Immature natural killer cell (primary cell): ENCODE results near the gene ST8SIA4. TPM values are rescaled to one million over a fixed set of nuclear protein-coding genes. Genes with fewer than 3 reads are reported as not detected.

ENCODE experiments used
- DNase-seq, 3 donors: peaks; one replicate each; pipeline ENCODE4 v3.0.0; 2022; ENCODE audit warnings: mixed read lengths in 1 of 3
- H3K27ac Mint-ChIP-seq, 6 donors: one replicate each; pipeline ENCODE4 v1.8.0; 2020; ENCODE audit warnings: mixed read lengths in 6 of 6, mild to moderate bottlenecking in 5 of 6, inconsistent platforms in 4 of 6, moderate library complexity in 3 of 6
- H3K27me3 Mint-ChIP-seq, 3 donors: one replicate each; pipeline ENCODE4 v1.8.0; 2020 to 2021; ENCODE audit warnings: low read depth in 3 of 3, mild to moderate bottlenecking in 3 of 3, mixed read lengths in 3 of 3, moderate library complexity in 3 of 3, inconsistent platforms in 1 of 3
- H3K36me3 Mint-ChIP-seq, 3 donors: one replicate each; pipeline ENCODE4 v1.8.0; 2020; ENCODE audit warnings: mixed read lengths in 3 of 3, inconsistent platforms in 2 of 3, mild to moderate bottlenecking in 2 of 3
- H3K4me1 Mint-ChIP-seq, 2 donors: one replicate each; pipeline ENCODE4 v1.8.0; 2020; ENCODE audit warnings: inconsistent platforms in 2 of 2, mild to moderate bottlenecking in 2 of 2, mixed read lengths in 2 of 2, moderate library complexity in 1 of 2
- H3K4me3 Mint-ChIP-seq, 5 donors: one replicate each; pipeline ENCODE4 v1.8.0; 2020; ENCODE audit warnings: mild to moderate bottlenecking in 5 of 5, mixed read lengths in 5 of 5, inconsistent platforms in 3 of 5, moderate library complexity in 3 of 5
- H3K9me3 Mint-ChIP-seq, 6 donors: one replicate each; pipeline ENCODE4 v1.8.0; 2020; ENCODE audit warnings: mild to moderate bottlenecking in 6 of 6, mixed read lengths in 6 of 6, inconsistent platforms in 4 of 6, moderate library complexity in 3 of 6
- polyA plus RNA-seq, 3 donors: library from polyadenylated mRNA; unstranded; fragments of 300-500 nt; fragmentation: Illumina TruSeq; gene quantifications; one replicate each; pipeline ENCODE4 v1.2.3, GENCODE V29; 2021

Gene ST8SIA4
- polyA plus RNA-seq, result 10 to 100 TPM; 15.7 to 19.9 (median 19.2) TPM

- H3K4me1 Mint-ChIP-seq, result peaks cover 52 to 56% of the 10 kb centered on the region in 2 donors
- H3K4me3 Mint-ChIP-seq, result peak within 1 kb of the TSS; percentile 91 to 97 (median 93)
- H3K9me3 Mint-ChIP-seq, result no peaks in the 10 kb centered on the region
- peak; percentile 84 to 88 (median 84) for DNase-seq
- H3K36me3 Mint-ChIP-seq, result peaks cover 0 to 3% (median 0%) of the 10 kb centered on the region in 3 donors
- peaks cover 11 to 21% (median 16%) of the 10 kb centered on the region in 3 donors for H3K27me3 Mint-ChIP-seq
- peak within 1 kb of the TSS; percentile 93 to 99 (median 99) for H3K27ac Mint-ChIP-seq
Observed at GRCh38 chr5:100903039-100903887, at the start of gene ST8SIA4. Gene ST8SIA4 (minus strand): TSS chr5:100903282. CDS start chr5:100902955, 327 bp downstream.

- H3K36me3 Mint-ChIP-seq, result peaks cover 5 to 18% (median 9%) of the 10 kb centered on the region in 3 donors
- no peak overlapping the region for H3K4me3 Mint-ChIP-seq
- no peak for DNase-seq
- H3K9me3 Mint-ChIP-seq, result peaks cover 3 to 21% (median 13%) of the 10 kb centered on the region in 6 donors
- H3K4me1 Mint-ChIP-seq, result no peaks in the 10 kb centered on the region
- H3K27me3 Mint-ChIP-seq, result peaks cover 0 to 3% (median 3%) of the 10 kb centered on the region in 3 donors
- H3K27ac Mint-ChIP-seq, result no peak overlapping the region
Observed at GRCh38 chr5:100950985-100951384, 47.9 kb upstream of the ST8SIA4 start.

GRCh38 chr5:100913298-100913697, 10.2 kb upstream of the ST8SIA4 start:
- Mint-ChIP-seq H3K4me3 (no peak overlapping the region), H3K9me3 (peaks cover 0 to 3% (median 0%) of the 10 kb centered on the region in 6 donors), H3K27me3 (no peaks in the 10 kb centered on the region), H3K36me3 (peaks cover 0 to 6% (median 4%) of the 10 kb centered on the region in 3 donors), H3K27ac (no peak overlapping the region), H3K4me1 (no peaks in the 10 kb centered on the region)
- DNase-seq, result no peak

- no peak for DNase-seq
- Mint-ChIP-seq H3K27ac (no peak overlapping the region), H3K4me1 (peaks cover 15 to 16% of the 10 kb centered on the region in 2 donors), H3K27me3 (peaks cover 0 to 4% (median 2%) of the 10 kb centered on the region in 3 donors), H3K4me3 (no peak overlapping the region), H3K9me3 (no peaks in the 10 kb centered on the region), H3K36me3 (peaks cover 0 to 6% (median 4%) of the 10 kb centered on the region in 3 donors)
Observed at GRCh38 chr5:100909034-100909433, 6.0 kb upstream of the ST8SIA4 start.

GRCh38 chr5:100905259-100905914, 2.3 kb upstream of the ST8SIA4 start:
- no peaks in the 10 kb centered on the region for H3K36me3 Mint-ChIP-seq
- H3K4me1 Mint-ChIP-seq, result peaks cover 31 to 35% of the 10 kb centered on the region in 2 donors
- H3K27ac Mint-ChIP-seq, result peak overlapping the region; percentile 78 to 99 (median 98)
- H3K27me3 Mint-ChIP-seq, result peaks cover 11 to 18% (median 16%) of the 10 kb centered on the region in 3 donors
- peak overlapping the region; percentile 91 to 97 (median 93) for H3K4me3 Mint-ChIP-seq
- no peaks in the 10 kb centered on the region for H3K9me3 Mint-ChIP-seq
- no peak for DNase-seq

- Mint-ChIP-seq H3K9me3 (no peaks in the 10 kb centered on the region), H3K4me3 (peak overlapping the region; percentile 91 to 97 (median 93)), H3K4me1 (peaks cover 41 to 45% of the 10 kb centered on the region in 2 donors), H3K27me3 (peaks cover 11 to 21% (median 16%) of the 10 kb centered on the region in 3 donors), H3K27ac (peak overlapping the region; percentile 93 to 99 (median 99)), H3K36me3 (peaks cover 0 to 3% (median 0%) of the 10 kb centered on the region in 3 donors)
- DNase-seq, result peak; percentile 37 to 49 (median 44)
Observed at GRCh38 chr5:100904259-100904861, 1.3 kb upstream of the ST8SIA4 start.

- Mint-ChIP-seq H3K4me1 (peaks cover 59 to 62% of the 10 kb centered on the region in 2 donors), H3K9me3 (no peaks in the 10 kb centered on the region), H3K27me3 (peaks cover 11 to 21% (median 16%) of the 10 kb centered on the region in 3 donors), H3K4me3 (peak overlapping the region; percentile 91 to 97 (median 93)), H3K27ac (peak overlapping the region; percentile 93 to 99 (median 99)), H3K36me3 (peaks cover 0 to 3% (median 0%) of the 10 kb centered on the region in 3 donors)
- DNase-seq, result no peak
Observed at GRCh38 chr5:100902440-100903038, 543 bp downstream of the ST8SIA4 start.

GRCh38 chr5:100901821-100902341, 1.2 kb downstream of the ST8SIA4 start:
- peaks cover 11 to 21% (median 16%) of the 10 kb centered on the region in 3 donors for H3K27me3 Mint-ChIP-seq
- H3K4me1 Mint-ChIP-seq, result peaks cover 65 to 66% of the 10 kb centered on the region in 2 donors
- H3K36me3 Mint-ChIP-seq, result peaks cover 0 to 3% (median under 1%) of the 10 kb centered on the region in 3 donors
- H3K9me3 Mint-ChIP-seq, result no peaks in the 10 kb centered on the region
- peak overlapping the region; percentile 93 to 99 (median 99) for H3K27ac Mint-ChIP-seq
- H3K4me3 Mint-ChIP-seq, result peak overlapping the region; percentile 91 to 97 (median 93)
- peak; percentile 78 to 79 (median 78) for DNase-seq

GRCh38 chr5:100900796-100901781, 2.0 kb downstream of the ST8SIA4 start:
- Mint-ChIP-seq H3K36me3 (peaks cover 0 to 6% (median 3%) of the 10 kb centered on the region in 3 donors), H3K4me1 (peaks cover 72 to 74% of the 10 kb centered on the region in 2 donors), H3K4me3 (peak overlapping the region; percentile 91 to 97 (median 93)), H3K9me3 (no peaks in the 10 kb centered on the region), H3K27me3 (peaks cover 11 to 21% (median 16%) of the 10 kb centered on the region in 3 donors), H3K27ac (peak overlapping the region; percentile 93 to 99 (median 99))
- DNase-seq, result peak; percentile 91

- Mint-ChIP-seq H3K9me3 (no peaks in the 10 kb centered on the region), H3K4me1 (peaks cover 77 to 79% of the 10 kb centered on the region in 2 donors), H3K4me3 (peak overlapping the region; percentile 91 to 97 (median 93)), H3K36me3 (peaks cover 0 to 8% (median 8%) of the 10 kb centered on the region in 3 donors), H3K27me3 (peaks cover 11 to 21% (median 16%) of the 10 kb centered on the region in 3 donors), H3K27ac (peak overlapping the region; percentile 93 to 99 (median 99))
- no peak for DNase-seq
Observed at GRCh38 chr5:100900142-100900795, 2.8 kb downstream of the ST8SIA4 start.

- peak overlapping the region; percentile 91 to 97 (median 93) for H3K4me3 Mint-ChIP-seq
- H3K36me3 Mint-ChIP-seq, result peaks cover 0 to 12% (median 11%) of the 10 kb centered on the region in 3 donors
- H3K27ac Mint-ChIP-seq, result peak overlapping the region; percentile 93 to 99 (median 99)
- peaks cover 11 to 21% (median 14%) of the 10 kb centered on the region in 3 donors for H3K27me3 Mint-ChIP-seq
- DNase-seq, result no peak
- H3K9me3 Mint-ChIP-seq, result no peaks in the 10 kb centered on the region
- H3K4me1 Mint-ChIP-seq, result peaks cover 77 to 79% of the 10 kb centered on the region in 2 donors
Observed at GRCh38 chr5:100899675-100900074, 3.4 kb downstream of the ST8SIA4 start.
